SK-N-SH (cell line): ENCODE data around the gene TNN.

Source experiments
- CHD2 ChIP-seq: fragments of 150-350 bp; IDR thresholded peaks from 2 replicates; pipeline ENCODE4 v1.6.1; 2018; ENCODE audit warnings: low read length; ENCODE audit not compliant: partially characterized antibody
- TF ChIP-seq, protein P1 (sequence below): IDR thresholded peaks from 2 replicates; pipeline ENCODE4 v1.4.0; 2012; ENCODE audit warnings: low read depth, borderline replicate concordance

DNA sequence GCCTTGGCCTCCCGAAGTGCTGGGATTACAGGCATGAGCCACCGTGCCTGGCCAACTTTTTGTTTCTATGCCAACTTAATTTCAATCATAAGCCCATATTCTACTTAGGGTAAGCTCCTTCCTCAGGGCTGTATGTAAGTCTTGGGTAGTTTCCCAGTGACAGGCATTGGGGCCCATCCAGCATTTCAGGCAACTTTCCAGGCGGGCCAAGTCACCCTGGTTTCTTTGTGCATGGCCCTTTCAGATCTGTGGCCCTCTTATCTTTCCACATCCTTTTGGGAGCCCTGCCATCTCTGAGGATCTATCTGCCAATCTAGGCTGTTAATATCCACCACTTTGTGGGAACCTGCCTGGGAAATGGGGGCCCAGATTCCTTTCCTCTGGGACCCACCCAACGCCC lies 58.7 kb downstream of the TNN start:
- TF ChIP-seq, protein P1, sequence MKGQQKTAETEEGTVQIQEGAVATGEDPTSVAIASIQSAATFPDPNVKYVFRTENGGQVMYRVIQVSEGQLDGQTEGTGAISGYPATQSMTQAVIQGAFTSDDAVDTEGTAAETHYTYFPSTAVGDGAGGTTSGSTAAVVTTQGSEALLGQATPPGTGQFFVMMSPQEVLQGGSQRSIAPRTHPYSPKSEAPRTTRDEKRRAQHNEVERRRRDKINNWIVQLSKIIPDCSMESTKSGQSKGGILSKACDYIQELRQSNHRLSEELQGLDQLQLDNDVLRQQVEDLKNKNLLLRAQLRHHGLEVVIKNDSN = no peak
- TF ChIP-seq CHD2 = no peak
